H1 (cell line): ENCODE data around the gene CEP250. TPM values are rescaled to one million over a fixed set of nuclear protein-coding genes. Genes with fewer than 3 reads are reported as not detected.

Source experiments
- PHF8 ChIP-seq: fragments of 200-600 bp; sonication (generic); conservative IDR thresholded peaks from 2 replicates; pipeline ENCODE4 v1.7.1; 2012; ENCODE audit warnings: low read depth, mild to moderate bottlenecking, inconsistent platforms, low read length, moderate library complexity
- POLR2AphosphoS5 ChIP-seq: IDR thresholded peaks from 2 replicates; pipeline ENCODE4 v1.6.1; 2011; ENCODE audit warnings: low read depth, low read length
- YY1 ChIP-seq: IDR thresholded peaks from 2 replicates; pipeline ENCODE4 v1.6.1; 2011; ENCODE audit warnings: low read depth, mild to moderate bottlenecking, low read length
- polyA plus RNA-seq, 7 experiments: library from polyadenylated mRNA; depleted of rRNA in 3 of 7; stranded (reverse) in 5 of 7; unstranded in 2 of 7; fragments of >200 nt in 5 of 7; fragments of 200-250 nt in 2 of 7; gene quantifications; 1 replicate in 5 of 7; 2 replicates in 1 of 7; 4 replicates in 1 of 7; pipeline versions ENCODE4 v1.2.1 to v1.2.3, GENCODE V29; 2011 to 2013; ENCODE audit warnings: missing spikeins in 2 of 7, mixed read lengths in 2 of 7
- total RNA-seq: library from RNA; stranded (reverse); fragmentation: NEBNext Ultra II Directional; extraction: Animal tissue kit (Norgen Biotek cat#: 25700); gene quantifications from 2 replicates; pipeline ENCODE4 v1.2.1, GENCODE V29; 2021
- TF ChIP-seq, protein P1 (sequence below): IDR thresholded peaks from 2 replicates; pipeline ENCODE4 v1.6.1; 2012; ENCODE audit warnings: inconsistent platforms

CEP250 gene
- total and polyA plus RNA-seq, 2 of the 8 experiments (the other 6 are each of a cell fraction or from before 2014, with no cell fraction given) = 2.6 to 33.7 TPM

DNA sequence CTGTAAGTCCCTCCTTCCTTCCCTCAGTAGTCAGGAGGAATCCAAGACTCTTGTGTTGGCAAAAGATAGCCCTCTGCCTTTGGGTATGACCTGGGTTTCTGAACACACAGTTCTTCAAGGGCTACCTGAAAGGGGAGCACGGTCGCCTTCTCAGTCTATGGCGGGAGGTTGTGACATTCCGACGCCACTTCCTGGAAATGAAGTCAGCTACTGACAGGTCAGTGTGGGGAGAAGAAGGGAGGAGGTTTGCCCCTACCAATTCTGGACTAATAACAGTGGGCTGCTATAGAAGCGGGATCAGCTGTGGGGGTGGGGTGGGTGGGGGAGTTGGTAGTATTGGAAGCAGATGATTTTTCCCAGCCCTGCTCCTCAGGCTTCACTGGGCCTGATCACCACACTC lies 11.5 kb downstream of the CEP250 start (continued):
- TF ChIP-seq, protein P1, sequence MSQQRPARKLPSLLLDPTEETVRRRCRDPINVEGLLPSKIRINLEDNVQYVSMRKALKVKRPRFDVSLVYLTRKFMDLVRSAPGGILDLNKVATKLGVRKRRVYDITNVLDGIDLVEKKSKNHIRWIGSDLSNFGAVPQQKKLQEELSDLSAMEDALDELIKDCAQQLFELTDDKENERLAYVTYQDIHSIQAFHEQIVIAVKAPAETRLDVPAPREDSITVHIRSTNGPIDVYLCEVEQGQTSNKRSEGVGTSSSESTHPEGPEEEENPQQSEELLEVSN = no peak
- TF ChIP-seq YY1 = no peak
- TF ChIP-seq POLR2AphosphoS5 = no peak
- TF ChIP-seq PHF8 = no peak
